OCI-LY1 (cell line): ENCODE data around the gene ETV1.

Experiments used
- CTCF ChIP-seq: fragments of 200-600 bp; sonication (generic), shearing (Covaris generic); IDR thresholded peaks from 2 replicates; pipeline ENCODE4 v1.5.1; 2017; ENCODE audit warnings: mild to moderate bottlenecking, antibody characterized with exemption, low read length, moderate library complexity, mixed read lengths
- EZH2 ChIP-seq: fragments of 200-600 bp; sonication (generic), shearing (Covaris generic); IDR thresholded peaks from 2 replicates; pipeline ENCODE4 v1.8.0; 2017; ENCODE audit warnings: borderline replicate concordance, mixed run types, mild to moderate bottlenecking, antibody characterized with exemption, low read length, moderate library complexity, mixed read lengths

GRCh38 chr7:14018751-14019150 lies 29.3 kb upstream of the ETV1 start:
- no peak for TF ChIP-seq CTCF
- TF ChIP-seq EZH2 = no peak
